ENCODE results near the gene RGS17.

DNA sequence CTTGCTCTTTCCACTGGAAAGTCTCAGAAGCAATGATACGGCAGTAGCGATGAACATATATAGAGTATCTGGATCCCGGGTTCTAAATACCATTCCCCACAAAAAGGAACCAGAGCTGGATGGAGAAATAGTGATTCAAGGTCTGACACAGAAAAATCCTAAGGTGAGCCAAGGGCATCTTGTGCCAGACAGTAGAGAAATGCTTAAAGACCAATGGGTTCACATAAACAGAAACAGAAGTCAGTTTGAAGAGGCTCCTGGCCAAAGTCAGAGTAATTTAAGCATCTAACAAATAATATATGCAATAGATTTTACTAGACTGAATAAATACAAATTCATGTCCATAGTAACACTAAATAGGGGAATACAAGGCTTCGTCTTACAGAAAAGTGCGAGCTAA, 54.7 kb downstream of the RGS17 start:
- no peak for TF ChIP-seq CEBPB (IDR thresholded peaks at IDR 0.05; ENCODE audit: borderline replicate concordance, low read depth, low read length)
- TF ChIP-seq NONO (IDR thresholded peaks at IDR 0.05), result no peak
- TF ChIP-seq NONO (CRISPR knock-in tag; conservative IDR thresholded peaks at IDR 0.05), result no peak
- TF ChIP-seq, protein P1, sequence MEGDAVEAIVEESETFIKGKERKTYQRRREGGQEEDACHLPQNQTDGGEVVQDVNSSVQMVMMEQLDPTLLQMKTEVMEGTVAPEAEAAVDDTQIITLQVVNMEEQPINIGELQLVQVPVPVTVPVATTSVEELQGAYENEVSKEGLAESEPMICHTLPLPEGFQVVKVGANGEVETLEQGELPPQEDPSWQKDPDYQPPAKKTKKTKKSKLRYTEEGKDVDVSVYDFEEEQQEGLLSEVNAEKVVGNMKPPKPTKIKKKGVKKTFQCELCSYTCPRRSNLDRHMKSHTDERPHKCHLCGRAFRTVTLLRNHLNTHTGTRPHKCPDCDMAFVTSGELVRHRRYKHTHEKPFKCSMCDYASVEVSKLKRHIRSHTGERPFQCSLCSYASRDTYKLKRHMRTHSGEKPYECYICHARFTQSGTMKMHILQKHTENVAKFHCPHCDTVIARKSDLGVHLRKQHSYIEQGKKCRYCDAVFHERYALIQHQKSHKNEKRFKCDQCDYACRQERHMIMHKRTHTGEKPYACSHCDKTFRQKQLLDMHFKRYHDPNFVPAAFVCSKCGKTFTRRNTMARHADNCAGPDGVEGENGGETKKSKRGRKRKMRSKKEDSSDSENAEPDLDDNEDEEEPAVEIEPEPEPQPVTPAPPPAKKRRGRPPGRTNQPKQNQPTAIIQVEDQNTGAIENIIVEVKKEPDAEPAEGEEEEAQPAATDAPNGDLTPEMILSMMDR (CRISPR knock-in tag; IDR thresholded peaks at IDR 0.05), result no peak
